HG02938 (cell line): ENCODE data around the gene ALDH1L1.

ENCODE experiments used
- ATAC-seq: cut with Tn5 transposase; IDR thresholded peaks from one replicate; pipeline ENCODE4 v1.9.1; 2021; ENCODE audit warnings: mild to moderate bottlenecking, moderate library complexity; ENCODE audit not compliant: unreplicated experiment

The ALDH1L1 gene

GRCh38 chr3:126135406-126136076, 44.8 kb downstream of the ALDH1L1 start:
- no peak for ATAC-seq

GRCh38 chr3:126135071-126135405, 45.3 kb downstream of the ALDH1L1 start:
- ATAC-seq = no peak

- no peak for ATAC-seq
Measured at GRCh38 chr3:126134219-126134975, 46.0 kb downstream of the ALDH1L1 start.

GRCh38 chr3:126133606-126134005, 46.8 kb downstream of the ALDH1L1 start:
- ATAC-seq = no peak

GRCh38 chr3:126132751-126133511, 47.5 kb downstream of the ALDH1L1 start:
- no peak for ATAC-seq

GRCh38 chr3:126131881-126132750, 48.3 kb downstream of the ALDH1L1 start:
- ATAC-seq = no peak

- ATAC-seq = no peak
Measured at GRCh38 chr3:126130981-126131745, 49.2 kb downstream of the ALDH1L1 start.

- ATAC-seq = no peak
Measured at GRCh38 chr3:126130081-126130855, 50.1 kb downstream of the ALDH1L1 start.

- ATAC-seq = no peak
Measured at GRCh38 chr3:126129398-126129891, 50.9 kb downstream of the ALDH1L1 start.

- no peak for ATAC-seq
Measured at GRCh38 chr3:126128504-126129397, 51.6 kb downstream of the ALDH1L1 start.

- ATAC-seq = no peak
Measured at GRCh38 chr3:126127904-126128303, 52.5 kb downstream of the ALDH1L1 start.

GRCh38 chr3:126127452-126127851, 52.9 kb downstream of the ALDH1L1 start:
- no peak for ATAC-seq

- ATAC-seq = no peak
Measured at GRCh38 chr3:126126811-126127431, 53.5 kb downstream of the ALDH1L1 start.

- no peak for ATAC-seq
Measured at GRCh38 chr3:126126286-126126685, 54.1 kb downstream of the ALDH1L1 start.

- no peak for ATAC-seq
Measured at GRCh38 chr3:126125781-126126251, 54.6 kb downstream of the ALDH1L1 start.

GRCh38 chr3:126125341-126125740, 55.0 kb downstream of the ALDH1L1 start:
- ATAC-seq = no peak

GRCh38 chr3:126124896-126125295, 55.5 kb downstream of the ALDH1L1 start:
- ATAC-seq = no peak
